ENCODE data around the gene HECW1. TPM values are rescaled to one million over a fixed set of nuclear protein-coding genes. Genes with fewer than 3 reads are reported as not detected.

Gene HECW1
- total and polyA plus RNA-seq, 2 of the 8 experiments (the other 6 are each of a cell fraction or from before 2014, with no cell fraction given): 2.9 to 12.7 TPM

- no peak for TF ChIP-seq CHD7 (IDR thresholded peaks at IDR 0.05; ENCODE audit: insufficient replicate concordance, low read length)
- TF ChIP-seq GTF2F1 (IDR thresholded peaks at IDR 0.05; ENCODE audit: borderline replicate concordance, low read depth, low read length): no peak
- TF ChIP-seq POU5F1 (IDR thresholded peaks at IDR 0.05; ENCODE audit: low read depth, low read length): no peak
- TF ChIP-seq KDM1A (IDR thresholded peaks at IDR 0.05; ENCODE audit: borderline replicate concordance, low read length): no peak
- no peak for TF ChIP-seq BRCA1 (IDR thresholded peaks at IDR 0.05; ENCODE audit: low read depth, low read length)
- no peak for TF ChIP-seq SIRT6 (IDR thresholded peaks at IDR 0.05; ENCODE audit: low read length)
These were observed 35.8 kb upstream of the HECW1 start (continued) for GRCh38 chr7:43076606-43077005.

All from H1 (cell line).